SK-N-SH (cell line): ENCODE data around the gene HUS1. TPM values are rescaled to one million over a fixed set of nuclear protein-coding genes. Genes with fewer than 3 reads are reported as not detected.

Experiments
- CTCF ChIA-PET: fragments of 300-600, 350-600 bp; formaldehyde crosslinking; extraction: SDS; loops from one replicate; lab custom pipeline; 2021; lab: Yijun Ruan, JAX
- POLR2A ChIA-PET: fragments of 350-600 bp; sonication (Branson Sonifier 250); formaldehyde crosslinking; extraction: SDS; loops from one replicate; lab custom pipeline; 2020; ENCODE audit warnings: antibody characterized with exemption, inconsistent platforms; lab: Yijun Ruan, JAX
- DNase-seq: peaks from one replicate; pipeline ENCODE4 v3.0.0; 2012
- H2AFZ ChIP-seq: fragments of 200-600 bp; sonication (generic); 2 replicates; pipeline ENCODE4 v1.8.1; 2016; ENCODE audit warnings: antibody characterized with exemption, mild to moderate bottlenecking, low read depth
- H3F3A ChIP-seq: fragments of 200-600 bp; sonication (generic); replicated peaks from 2 replicates; pipeline ENCODE3; 2016; ENCODE audit warnings: antibody characterized with exemption, mild to moderate bottlenecking; ENCODE audit not compliant: insufficient read depth
- H3K27ac ChIP-seq, 2 experiments: fragments of 200-500 bp in 1 of 2; fragments of 200-600 bp in 1 of 2; sonication (Bioruptor generic) in 1 of 2; sonication (generic), shearing (Covaris generic) in 1 of 2; 2 replicates each; pipeline versions ENCODE4 v1.5.1 to v1.6.1; 2014 to 2016; ENCODE audit warnings: low read depth in 2 of 2, inconsistent platforms in 1 of 2, low read length in 1 of 2, mild to moderate bottlenecking in 1 of 2, mixed read lengths in 1 of 2
- H3K27me3 ChIP-seq: fragments of 200-600 bp; sonication (generic), shearing (Covaris generic); 2 replicates; pipeline ENCODE4 v1.6.1; 2016; ENCODE audit warnings: mixed run types; ENCODE audit not compliant: insufficient read depth
- H3K36me3 ChIP-seq, 2 experiments: fragments of 200-500 bp in 1 of 2; fragments of 200-600 bp in 1 of 2; sonication (Bioruptor generic) in 1 of 2; sonication (generic) in 1 of 2; replicated peaks in 1 of 2; 2 replicates each; pipeline versions ENCODE3 to v1.5.1; 2014 to 2016; ENCODE audit warnings: low read length in 1 of 2, mild to moderate bottlenecking in 1 of 2; ENCODE audit not compliant: insufficient read depth in 2 of 2, control insufficient read depth in 1 of 2
- H3K4me1 ChIP-seq, 2 experiments: fragments of 200-500 bp in 1 of 2; fragments of 200-600 bp in 1 of 2; sonication (Bioruptor generic) in 1 of 2; sonication (generic), shearing (Covaris generic) in 1 of 2; 2 replicates each; pipeline versions ENCODE4 v1.5.1 to v1.6.1; 2014 to 2016; ENCODE audit warnings: low read depth in 1 of 2, low read length in 1 of 2, mixed run types in 1 of 2; ENCODE audit not compliant: insufficient read depth in 2 of 2, control insufficient read depth in 1 of 2
- H3K4me2 ChIP-seq: fragments of 200-600 bp; sonication (generic), shearing (Covaris generic); 2 replicates; pipeline ENCODE4 v1.6.1; 2017; ENCODE audit warnings: mixed run types
- H3K4me3 ChIP-seq, 2 experiments: fragments of 200-500 bp in 1 of 2; fragments of 200-600 bp in 1 of 2; sonication (Bioruptor generic) in 1 of 2; sonication (generic), shearing (Covaris generic) in 1 of 2; 2 replicates each; pipeline versions ENCODE4 v1.5.1 to v1.8.1; 2014 to 2016; ENCODE audit warnings: low read depth in 2 of 2, inconsistent platforms in 1 of 2, low read length in 1 of 2, mild to moderate bottlenecking in 1 of 2, mixed read lengths in 1 of 2, moderate library complexity in 1 of 2
- H3K79me2 ChIP-seq: fragments of 200-600 bp; sonication (generic); 2 replicates; pipeline ENCODE4 v1.8.1; 2017; ENCODE audit warnings: mild to moderate bottlenecking; ENCODE audit not compliant: insufficient read depth
- H3K9ac ChIP-seq: fragments of 200-600 bp; sonication (generic); 2 replicates; pipeline ENCODE4 v1.6.1; 2017; ENCODE audit warnings: mixed run types
- H3K9me2 ChIP-seq: fragments of 200-600 bp; sonication (generic); 2 replicates; pipeline ENCODE4 v1.6.1; 2017; ENCODE audit warnings: mixed run types
- H3K9me3 ChIP-seq: fragments of 200-600 bp; sonication (generic); 2 replicates; pipeline ENCODE4 v1.6.1; 2017; ENCODE audit warnings: mixed run types, mild to moderate bottlenecking, moderate library complexity
- H4K20me1 ChIP-seq: fragments of 200-600 bp; sonication (generic); 2 replicates; pipeline ENCODE4 v1.6.1; 2017; ENCODE audit warnings: mild to moderate bottlenecking, mixed run types; ENCODE audit not compliant: insufficient read depth
- MEF2A ChIP-seq: IDR thresholded peaks from 2 replicates; pipeline ENCODE4 v1.4.0; 2012; ENCODE audit warnings: low read depth, borderline replicate concordance
- MXI1 ChIP-seq: IDR thresholded peaks from 2 replicates; pipeline ENCODE4 v1.6.1; 2012; ENCODE audit warnings: mild to moderate bottlenecking, low read depth, low read length, improper control_type of control experiment
- NRF1 ChIP-seq: IDR thresholded peaks from 2 replicates; pipeline ENCODE4 v1.6.1; 2012; ENCODE audit warnings: low read depth, mild to moderate bottlenecking, low read length
- POLR2AphosphoS5 ChIP-seq: IDR thresholded peaks from 2 replicates; pipeline ENCODE4 v1.6.1; 2012; ENCODE audit warnings: low read depth, low read length
- RAD21 ChIP-seq: IDR thresholded peaks from 2 replicates; pipeline ENCODE4 v1.6.1; 2012; ENCODE audit warnings: mild to moderate bottlenecking, low read length
- RCOR1 ChIP-seq: fragments of 150-350 bp; IDR thresholded peaks from 2 replicates; pipeline ENCODE4 v1.6.1; 2017; ENCODE audit warnings: antibody characterized with exemption, low read length
- RFX5 ChIP-seq: IDR thresholded peaks from 2 replicates; pipeline ENCODE4 v1.6.1; 2012; ENCODE audit warnings: mild to moderate bottlenecking, improper control_type of control experiment, low read length
- RXRA ChIP-seq: IDR thresholded peaks from 2 replicates; pipeline ENCODE4 v1.4.0; 2012; ENCODE audit warnings: low read depth, mild to moderate bottlenecking, borderline replicate concordance
- TAF1 ChIP-seq: IDR thresholded peaks from 2 replicates; pipeline ENCODE4 v1.6.1; 2012; ENCODE audit warnings: low read depth, mild to moderate bottlenecking, low read length, moderate library complexity, borderline replicate concordance
- TEAD4 ChIP-seq: IDR thresholded peaks from 2 replicates; pipeline ENCODE4 v1.4.0; 2012; ENCODE audit warnings: mild to moderate bottlenecking, borderline replicate concordance; ENCODE audit not compliant: insufficient read depth
- YY1 ChIP-seq: IDR thresholded peaks from 2 replicates; pipeline ENCODE4 v1.4.0; 2012; ENCODE audit warnings: low read depth, mild to moderate bottlenecking
- WGBS: methylation state at CpG from one replicate; pipeline ENCODE4 v1.1.6; 2017; ENCODE audit warnings: low lambda C conversion rate; 5-methylcytosine and 5-hydroxymethylcytosine counted together
- polyA plus RNA-seq, 3 experiments: library from polyadenylated mRNA; depleted of rRNA; stranded (reverse); fragments of >200 nt; gene quantifications; 2 replicates each; pipeline ENCODE4 v1.2.3, GENCODE V29; 2012
- TF ChIP-seq, protein P1 (sequence below): IDR thresholded peaks from 2 replicates; pipeline ENCODE4; 2012
- TF ChIP-seq, protein P2 (sequence below): IDR thresholded peaks from 2 replicates; pipeline ENCODE4 v1.4.0; 2012; ENCODE audit warnings: low read depth, borderline replicate concordance
- TF ChIP-seq, protein P3 (sequence below): IDR thresholded peaks from 2 replicates; pipeline ENCODE4 v1.4.0; 2012; ENCODE audit warnings: low read depth

The HUS1 gene
- polyA plus RNA-seq, 1 of the 3 experiments (the other 2 are of a cell fraction) = 17.8 TPM

DNA sequence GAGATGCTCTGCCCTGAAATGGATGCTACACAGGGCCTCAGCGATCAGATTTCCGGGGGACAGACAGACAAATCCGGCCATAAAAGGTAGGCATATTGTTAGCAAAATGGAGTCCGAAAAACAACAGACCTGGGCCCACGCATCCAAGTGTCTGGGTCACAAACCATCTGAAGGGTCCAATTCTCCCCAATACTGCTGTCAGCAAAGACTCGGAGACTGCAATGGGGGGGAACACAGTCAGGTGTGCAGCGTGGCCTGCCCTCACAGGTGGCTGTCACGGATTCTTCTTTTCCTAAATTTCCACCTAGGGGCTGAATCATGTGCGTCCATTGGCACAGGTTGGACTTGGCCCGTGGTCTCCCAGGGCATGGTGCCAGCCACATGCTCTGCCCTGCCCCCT lies 44.1 kb downstream of the HUS1 start:
- peaks cover under 1% of the 10 kb centered on the region for H3F3A ChIP-seq
- H3K9ac ChIP-seq = no peak overlapping the region
- H4K20me1 ChIP-seq = no peaks in the 10 kb centered on the region
- TF ChIP-seq, protein P1, sequence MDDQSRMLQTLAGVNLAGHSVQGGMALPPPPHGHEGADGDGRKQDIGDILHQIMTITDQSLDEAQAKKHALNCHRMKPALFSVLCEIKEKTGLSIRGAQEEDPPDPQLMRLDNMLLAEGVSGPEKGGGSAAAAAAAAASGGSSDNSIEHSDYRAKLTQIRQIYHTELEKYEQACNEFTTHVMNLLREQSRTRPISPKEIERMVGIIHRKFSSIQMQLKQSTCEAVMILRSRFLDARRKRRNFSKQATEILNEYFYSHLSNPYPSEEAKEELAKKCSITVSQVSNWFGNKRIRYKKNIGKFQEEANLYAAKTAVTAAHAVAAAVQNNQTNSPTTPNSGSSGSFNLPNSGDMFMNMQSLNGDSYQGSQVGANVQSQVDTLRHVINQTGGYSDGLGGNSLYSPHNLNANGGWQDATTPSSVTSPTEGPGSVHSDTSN = no peak
- no peak for TF ChIP-seq YY1
- TF ChIP-seq RCOR1 = no peak
- no peak for TF ChIP-seq MXI1
- TF ChIP-seq MEF2A = no peak
- no peak for TF ChIP-seq RAD21
- TF ChIP-seq, protein P2, sequence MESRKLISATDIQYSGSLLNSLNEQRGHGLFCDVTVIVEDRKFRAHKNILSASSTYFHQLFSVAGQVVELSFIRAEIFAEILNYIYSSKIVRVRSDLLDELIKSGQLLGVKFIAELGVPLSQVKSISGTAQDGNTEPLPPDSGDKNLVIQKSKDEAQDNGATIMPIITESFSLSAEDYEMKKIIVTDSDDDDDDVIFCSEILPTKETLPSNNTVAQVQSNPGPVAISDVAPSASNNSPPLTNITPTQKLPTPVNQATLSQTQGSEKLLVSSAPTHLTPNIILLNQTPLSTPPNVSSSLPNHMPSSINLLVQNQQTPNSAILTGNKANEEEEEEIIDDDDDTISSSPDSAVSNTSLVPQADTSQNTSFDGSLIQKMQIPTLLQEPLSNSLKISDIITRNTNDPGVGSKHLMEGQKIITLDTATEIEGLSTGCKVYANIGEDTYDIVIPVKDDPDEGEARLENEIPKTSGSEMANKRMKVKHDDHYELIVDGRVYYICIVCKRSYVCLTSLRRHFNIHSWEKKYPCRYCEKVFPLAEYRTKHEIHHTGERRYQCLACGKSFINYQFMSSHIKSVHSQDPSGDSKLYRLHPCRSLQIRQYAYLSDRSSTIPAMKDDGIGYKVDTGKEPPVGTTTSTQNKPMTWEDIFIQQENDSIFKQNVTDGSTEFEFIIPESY = no peak
- no peak for TF ChIP-seq RXRA
- TF ChIP-seq, all 33 proteins: peak for 0
- Histone ChIP-seq H3K4me3 (no peak overlapping the region), H3K27me3 (no peaks in the 10 kb centered on the region), H3K4me2 (no peak overlapping the region), H3K79me2 (no peaks in the 10 kb centered on the region), H2AFZ (no peak overlapping the region), H3K27ac (no peak overlapping the region), H3K9me3 (no peaks in the 10 kb centered on the region), H3K9me2 (no peaks in the 10 kb centered on the region), H3K4me1 (peaks cover 4 to 14% of the 10 kb centered on the region in 2 experiments; a peak in 2 of 4 replicates), H3K36me3 (no peaks in the 10 kb centered on the region)
- POLR2A ChIA-PET = no interaction called here
- CTCF ChIA-PET = interaction anchor here (1.7 to 3.1 kb wide), 2 partner anchors 9 to 669 kb away, joined by 4 to 27 read pairs; no protein-coding TSS in a partner anchor
- WGBS = 88% methylated on average over 10 of the region's 10 CpGs
- DNase-seq = no peak

DNA sequence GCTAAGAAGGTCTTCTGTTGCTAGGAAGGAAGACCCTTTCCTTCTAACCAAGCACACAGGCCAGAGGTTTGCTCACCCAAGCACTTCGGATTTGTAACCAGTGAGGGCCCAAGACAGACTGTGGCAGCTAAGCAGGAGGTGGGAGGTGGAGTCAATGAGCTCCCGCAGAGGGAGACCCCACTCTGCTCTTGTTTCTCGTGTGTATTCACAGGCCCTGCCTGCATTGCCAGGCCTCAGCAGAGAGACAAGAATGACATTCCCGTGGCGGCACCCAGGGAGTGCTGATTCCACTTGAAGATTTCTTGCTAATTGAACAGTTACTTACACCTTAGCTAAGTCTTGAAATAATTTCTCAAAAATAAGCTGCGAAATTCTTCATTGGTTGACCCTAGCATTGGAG lies 44.6 kb downstream of the HUS1 start:
- Histone ChIP-seq H4K20me1 (no peaks in the 10 kb centered on the region), H3K36me3 (no peaks in the 10 kb centered on the region), H3K4me2 (no peak overlapping the region), H3K27ac (no peak overlapping the region), H3K79me2 (no peaks in the 10 kb centered on the region), H3K27me3 (no peaks in the 10 kb centered on the region), H2AFZ (no peak overlapping the region), H3K9me2 (no peaks in the 10 kb centered on the region), H3K9ac (no peak overlapping the region), H3K4me3 (no peak overlapping the region), H3K4me1 (peaks cover 4 to 13% of the 10 kb centered on the region in 2 experiments; a peak in 2 of 4 replicates), H3K9me3 (no peaks in the 10 kb centered on the region), H3F3A (no peaks in the 10 kb centered on the region)
- no peak for DNase-seq
- TF ChIP-seq, protein P3, sequence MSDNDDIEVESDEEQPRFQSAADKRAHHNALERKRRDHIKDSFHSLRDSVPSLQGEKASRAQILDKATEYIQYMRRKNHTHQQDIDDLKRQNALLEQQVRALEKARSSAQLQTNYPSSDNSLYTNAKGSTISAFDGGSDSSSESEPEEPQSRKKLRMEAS = no peak
- TF ChIP-seq RCOR1 (no peak), NRF1 (no peak), RFX5 (no peak), TAF1 (no peak), POLR2AphosphoS5 (no peak), TEAD4 (no peak), YY1 (no peak)
- POLR2A ChIA-PET = no interaction called here
- CTCF ChIA-PET = interaction anchor here (1.0 to 3.1 kb wide), 3 partner anchors 10 to 669 kb away, joined by 4 to 27 read pairs (median 4); no protein-coding TSS in a partner anchor
- WGBS = 73% methylated on average over 6 of the region's 6 CpGs
